ENCODE data around the gene DNAJC25.

Gene DNAJC25

DNA sequence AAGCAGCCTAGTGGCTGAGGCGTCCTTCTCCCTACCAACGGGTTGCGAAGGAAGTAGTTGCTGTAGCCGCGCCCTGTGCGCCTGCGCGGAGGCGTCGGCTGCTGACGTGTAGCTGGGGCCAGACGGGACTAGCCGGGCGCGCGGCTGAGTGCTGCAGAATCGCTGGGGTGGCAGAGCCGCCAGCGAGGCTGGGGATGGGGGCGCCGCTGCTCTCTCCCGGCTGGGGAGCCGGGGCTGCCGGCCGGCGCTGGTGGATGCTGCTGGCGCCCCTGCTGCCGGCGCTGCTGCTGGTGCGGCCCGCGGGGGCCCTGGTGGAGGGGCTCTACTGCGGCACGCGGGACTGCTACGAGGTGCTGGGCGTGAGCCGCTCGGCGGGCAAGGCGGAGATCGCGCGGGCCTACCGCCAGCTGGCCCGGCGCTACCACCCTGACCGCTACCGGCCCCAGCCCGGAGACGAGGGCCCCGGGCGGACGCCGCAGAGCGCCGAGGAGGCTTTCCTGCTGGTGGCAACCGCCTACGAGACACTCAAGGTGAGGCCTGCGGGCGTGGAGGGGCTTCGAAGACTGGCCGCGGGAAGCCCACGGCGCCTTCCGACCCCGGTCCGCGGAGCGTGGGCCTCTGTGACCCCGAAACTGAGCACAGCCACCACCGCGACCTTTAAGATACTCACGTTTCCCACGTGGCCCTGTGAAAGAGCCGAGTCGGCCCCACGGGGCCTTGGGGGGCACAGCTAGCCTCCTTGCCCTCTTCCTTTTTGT lies at the start of gene DNAJC25:
DNAJC25 (plus strand) TSS at position 121 of the 758 bp plus-strand sequence; CDS start at position 195, 74 bp downstream.
- Mint-ChIP-seq H3K4me1 (peaks cover 42% of the 10 kb centered on the region), H3K4me3 (peak within 1 kb of the TSS; percentile 94), H3K36me3 (peaks cover 30% of the 10 kb centered on the region), H3K9me3 (no peaks in the 10 kb centered on the region), H3K27ac (peak within 1 kb of the TSS; percentile 89)
- ATAC-seq (peak; percentile 98), DNase-seq (ENCODE audit: low spot score in 2 of 2) (peak; percentile 90 to 95)

DNA sequence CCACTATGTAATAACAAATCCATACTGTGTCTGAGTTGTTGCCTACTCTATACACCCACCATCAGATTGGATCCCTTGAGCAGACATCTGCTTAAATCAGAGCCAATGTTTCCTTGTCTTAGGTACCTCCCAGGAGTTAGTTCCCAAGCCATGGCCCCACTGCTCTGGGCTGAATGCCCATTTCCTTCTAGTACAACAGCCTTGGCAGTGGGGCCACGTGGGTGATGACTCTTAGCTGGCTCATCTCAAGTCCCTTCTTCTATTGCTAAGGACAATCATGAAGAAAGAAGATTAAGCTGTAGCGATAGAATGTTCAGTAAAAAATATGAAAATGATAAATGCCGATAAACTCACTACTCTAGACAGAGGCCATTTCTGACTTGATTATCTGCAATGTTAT lies 48.2 kb upstream of the DNAJC25 start:
- H3K4me3 Mint-ChIP-seq: no peak overlapping the region
- H3K27ac Mint-ChIP-seq: no peak overlapping the region
- no peak for ATAC-seq
- no peaks in the 10 kb centered on the region for H3K4me1 Mint-ChIP-seq
- H3K36me3 Mint-ChIP-seq: no peaks in the 10 kb centered on the region
- no peaks in the 10 kb centered on the region for H3K9me3 Mint-ChIP-seq
- DNase-seq (ENCODE audit: low spot score in 2 of 2): no peak

DNA sequence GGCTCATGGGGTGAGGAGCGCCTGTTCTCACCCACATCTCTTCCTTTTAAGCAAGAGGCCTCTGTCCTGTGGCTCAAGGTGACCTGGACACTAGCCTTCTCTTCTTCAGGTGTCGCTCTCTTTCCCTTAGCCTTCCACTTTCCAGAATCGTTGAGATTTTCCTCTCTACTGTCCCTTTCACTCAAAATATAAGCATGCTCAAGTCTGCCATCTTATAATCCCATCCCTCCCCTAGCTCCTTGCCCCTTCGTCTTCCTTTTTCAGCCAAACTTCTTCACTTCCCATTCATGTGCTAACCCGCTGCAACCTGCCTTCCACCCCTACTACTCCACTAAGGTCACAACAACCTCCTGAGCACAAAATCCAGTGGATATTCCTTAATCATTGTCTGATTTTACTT lies 44.8 kb upstream of the DNAJC25 start:
- Mint-ChIP-seq H3K4me3 (no peak overlapping the region), H3K36me3 (no peaks in the 10 kb centered on the region), H3K9me3 (no peaks in the 10 kb centered on the region), H3K27ac (no peak overlapping the region), H3K4me1 (no peaks in the 10 kb centered on the region)
- ATAC-seq: no peak
- DNase-seq (ENCODE audit: low spot score in 2 of 2): no peak

DNA sequence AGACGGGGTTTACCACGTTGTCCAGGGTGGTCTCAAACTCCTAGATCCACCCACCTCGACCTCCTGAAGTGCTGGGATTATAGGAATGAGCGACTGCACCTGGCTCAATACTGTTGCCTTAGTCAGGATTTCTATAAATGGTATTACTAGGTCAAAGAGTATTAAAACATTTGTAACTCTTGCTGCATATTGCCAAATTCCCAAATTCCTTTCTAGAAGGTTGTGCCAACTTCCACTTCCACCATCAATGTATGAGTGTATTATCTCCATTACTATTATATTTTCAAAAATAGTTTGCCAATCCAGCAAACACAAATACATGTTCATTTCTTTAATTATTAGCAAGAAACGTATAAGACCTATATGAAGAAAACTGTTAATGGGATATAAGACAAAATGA lies 42.3 kb upstream of the DNAJC25 start:
- DNase-seq (ENCODE audit: low spot score in 2 of 2) (no peak), ATAC-seq (no peak)
- Mint-ChIP-seq H3K9me3 (no peaks in the 10 kb centered on the region), H3K4me3 (no peak overlapping the region), H3K27ac (no peak overlapping the region), H3K36me3 (no peaks in the 10 kb centered on the region), H3K4me1 (no peaks in the 10 kb centered on the region)

DNA sequence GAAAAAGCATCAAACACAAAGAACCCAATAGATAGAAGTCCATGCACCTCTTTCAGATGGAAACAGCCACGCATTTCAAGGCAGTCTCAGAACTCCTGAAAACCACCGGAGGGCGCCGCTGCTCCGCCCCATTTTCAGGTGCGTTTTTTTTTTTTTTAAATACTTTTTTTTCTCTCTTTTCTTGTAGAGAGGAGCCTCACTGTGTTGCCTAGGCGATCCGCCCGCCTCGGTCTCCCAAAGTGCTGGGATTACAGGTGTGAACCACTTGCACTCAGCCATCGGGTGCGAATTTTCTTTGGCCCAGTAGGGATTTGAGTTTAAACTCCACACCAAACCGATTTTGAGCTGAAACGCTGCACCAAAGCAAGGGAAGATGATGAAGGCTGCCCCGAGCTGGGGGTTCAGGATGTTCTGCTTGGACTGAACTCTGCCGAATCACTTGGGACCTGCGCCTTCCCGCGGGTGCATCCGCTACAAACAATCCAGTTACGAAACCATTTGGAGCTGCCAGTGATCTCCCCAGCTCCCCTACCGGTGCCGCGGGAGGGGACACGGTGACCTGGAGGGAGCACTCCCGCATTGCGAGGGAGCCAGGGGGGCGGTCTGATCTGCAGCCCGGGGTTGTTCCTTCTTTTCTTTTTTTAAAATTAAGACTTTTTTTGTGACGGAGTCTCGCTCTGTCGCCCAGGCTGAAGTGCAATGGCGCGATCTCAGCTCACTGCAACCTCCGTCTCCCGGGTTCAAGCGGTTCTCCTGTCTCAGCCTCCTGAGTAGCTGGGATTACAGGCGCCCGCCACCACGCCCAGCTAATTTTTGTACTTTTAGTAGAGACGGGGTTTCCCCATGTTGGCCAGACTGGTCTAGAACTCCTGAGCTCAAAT lies 33.0 kb upstream of the DNAJC25 start:
- peak; percentile 6 to 62 for DNase-seq (ENCODE audit: low spot score in 2 of 2)
- Mint-ChIP-seq H3K9me3 (no peaks in the 10 kb centered on the region), H3K4me1 (peaks cover 27% of the 10 kb centered on the region), H3K4me3 (peak overlapping the region; percentile 82), H3K36me3 (no peaks in the 10 kb centered on the region), H3K27ac (no peak overlapping the region)
- peak; percentile 58 for ATAC-seq

DNA sequence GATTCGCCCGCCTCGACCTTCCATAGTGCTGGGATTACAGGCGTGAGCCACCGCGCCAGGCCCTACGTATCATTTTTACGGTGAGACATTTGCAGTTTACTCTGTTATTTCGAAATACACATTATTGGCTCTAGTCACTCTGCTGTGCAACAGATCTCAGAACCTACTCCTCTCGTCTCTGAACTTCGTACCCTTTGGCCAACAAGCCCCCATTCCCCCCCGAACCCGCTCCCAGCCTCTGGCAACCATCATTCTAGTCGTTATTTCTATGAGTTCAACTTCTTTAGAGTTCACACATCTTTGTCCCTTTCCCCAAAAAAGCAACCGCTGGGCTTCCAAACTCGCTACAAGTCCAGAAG lies 32.4 kb upstream of the DNAJC25 start:
- ATAC-seq: peak; percentile 5

DNA sequence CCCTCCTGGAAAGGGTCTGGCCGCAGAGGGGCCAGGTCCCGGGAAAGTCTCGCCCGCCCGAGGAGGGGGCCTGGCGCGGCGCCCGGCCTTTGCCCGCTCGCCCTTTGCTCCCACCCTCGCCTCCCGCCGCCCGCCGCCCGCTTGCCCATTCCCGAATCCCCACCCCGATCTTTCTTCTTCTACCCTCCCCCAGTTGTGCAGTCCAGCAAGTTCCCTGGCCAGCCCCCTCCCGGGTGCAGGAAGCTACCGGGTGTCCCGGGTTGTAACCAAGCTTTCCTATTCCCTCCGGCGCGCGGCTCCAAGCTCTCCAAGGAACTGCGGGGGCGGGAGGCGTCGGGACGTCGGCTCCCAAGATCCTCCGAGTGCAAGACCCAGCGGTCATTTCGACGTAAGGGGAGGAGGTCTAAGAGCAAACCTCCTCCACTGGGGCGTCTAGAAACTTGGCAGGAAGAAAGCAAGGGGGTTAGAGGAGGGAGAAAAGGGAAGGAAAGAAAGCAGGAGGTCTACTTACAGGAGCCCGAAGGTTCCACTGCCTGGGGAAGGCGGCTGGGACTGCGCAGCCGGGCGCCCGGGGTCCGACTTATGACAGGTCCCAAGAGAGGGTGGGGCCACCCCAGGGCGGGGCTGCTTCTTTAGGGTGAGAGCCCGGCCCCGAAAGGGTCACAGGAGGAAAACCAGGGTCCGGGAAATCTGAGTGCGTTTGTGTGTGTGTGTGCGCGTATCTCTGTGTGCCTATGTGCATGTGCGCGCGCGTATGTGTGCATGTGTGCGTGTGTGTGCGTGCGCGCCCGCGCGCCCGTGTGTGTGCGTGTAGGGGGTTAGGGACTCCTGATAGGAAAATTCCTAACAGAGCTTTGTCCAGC lies 31.8 kb upstream of the DNAJC25 start, which contains the start of gene PTGR1:
PTGR1 (minus strand) TSS at position 556 of the 863 bp plus-strand sequence. CDS start 2,225 bp downstream, outside the sequence.
- Mint-ChIP-seq H3K9me3 (no peaks in the 10 kb centered on the region), H3K4me3 (peak within 1 kb of the TSS; percentile 82), H3K4me1 (peaks cover 27% of the 10 kb centered on the region), H3K36me3 (no peaks in the 10 kb centered on the region), H3K27ac (peak within 1 kb of the TSS; percentile 56)
- ATAC-seq: peak; percentile 29
- DNase-seq (ENCODE audit: low spot score in 2 of 2): peak in 1 of 2 donors; percentile 49

More for the DNA sequence above, 32.4 kb upstream of the DNAJC25 start:
- peak overlapping the region; percentile 56 for H3K27ac Mint-ChIP-seq
- no peaks in the 10 kb centered on the region for H3K36me3 Mint-ChIP-seq
- H3K4me1 Mint-ChIP-seq: peaks cover 27% of the 10 kb centered on the region
- H3K4me3 Mint-ChIP-seq: peak overlapping the region; percentile 82
- H3K9me3 Mint-ChIP-seq: no peaks in the 10 kb centered on the region
- DNase-seq (ENCODE audit: low spot score in 2 of 2): peak in 1 of 2 donors; percentile 50

DNA sequence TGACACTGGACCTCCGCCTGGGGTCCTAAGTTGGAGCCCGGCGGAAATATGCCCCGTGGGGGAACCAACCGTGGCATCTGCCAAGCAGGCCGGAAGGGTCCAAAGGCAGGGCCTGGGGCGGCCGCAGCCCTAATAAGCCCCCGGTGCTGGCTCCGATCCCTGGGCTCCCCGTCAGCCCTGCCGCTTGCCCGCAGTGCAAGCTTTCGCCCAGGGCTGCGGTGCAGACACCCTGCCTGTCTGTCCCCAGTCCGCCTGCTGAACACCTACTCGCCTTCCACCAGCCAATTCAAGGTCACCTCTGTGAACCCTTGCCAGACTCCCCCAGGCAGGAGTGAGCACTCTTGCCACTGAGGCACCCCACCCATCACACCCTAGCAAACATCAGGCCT lies 31.2 kb upstream of the DNAJC25 start:
- no peaks in the 10 kb centered on the region for H3K9me3 Mint-ChIP-seq
- DNase-seq (ENCODE audit: low spot score in 2 of 2): no peak
- peak overlapping the region; percentile 82 for H3K4me3 Mint-ChIP-seq
- H3K36me3 Mint-ChIP-seq: no peaks in the 10 kb centered on the region
- H3K27ac Mint-ChIP-seq: no peak overlapping the region
- H3K4me1 Mint-ChIP-seq: peaks cover 27% of the 10 kb centered on the region
- no peak for ATAC-seq

DNA sequence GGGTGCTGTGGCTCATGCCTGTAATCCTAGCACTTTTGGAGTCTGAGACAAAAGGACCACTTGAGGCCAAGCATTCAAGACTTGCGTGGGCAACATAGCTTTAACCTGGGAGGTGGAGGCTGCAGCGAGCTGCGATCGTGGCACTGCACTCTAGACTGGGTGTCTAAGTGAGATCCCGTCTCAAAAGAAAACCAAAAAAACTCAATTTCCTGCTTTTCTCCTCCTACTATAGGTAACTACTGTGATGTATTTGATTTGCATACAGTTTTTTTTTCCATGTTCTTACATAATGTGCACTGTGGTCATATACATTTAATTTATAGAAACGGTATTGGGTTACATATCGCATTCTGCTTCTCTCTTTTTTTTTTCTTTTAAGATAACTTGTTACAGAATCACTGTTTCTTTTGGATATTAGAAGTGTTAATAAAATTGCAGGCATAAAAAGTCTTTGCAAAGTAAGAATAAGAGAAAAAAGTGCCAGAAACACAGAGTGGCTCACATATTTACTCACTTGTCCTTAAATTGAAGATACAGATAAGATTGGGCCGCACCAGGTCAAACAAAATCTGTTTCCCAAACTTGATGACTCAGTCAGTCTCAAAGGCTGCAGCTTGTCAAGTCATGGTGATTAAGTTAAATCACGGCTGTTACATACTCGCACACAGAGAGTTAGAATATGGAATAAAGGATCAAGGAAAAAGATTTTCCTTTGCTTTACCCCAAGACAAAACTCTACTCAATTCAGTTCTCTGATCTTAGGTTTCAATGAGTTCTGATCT lies 29.7 kb upstream of the DNAJC25 start:
- H3K4me3 Mint-ChIP-seq: no peak overlapping the region
- H3K36me3 Mint-ChIP-seq: no peaks in the 10 kb centered on the region
- H3K9me3 Mint-ChIP-seq: no peaks in the 10 kb centered on the region
- ATAC-seq (no peak), DNase-seq (ENCODE audit: low spot score in 2 of 2) (no peak)
- no peak overlapping the region for H3K27ac Mint-ChIP-seq
- H3K4me1 Mint-ChIP-seq: peaks cover 27% of the 10 kb centered on the region

DNA sequence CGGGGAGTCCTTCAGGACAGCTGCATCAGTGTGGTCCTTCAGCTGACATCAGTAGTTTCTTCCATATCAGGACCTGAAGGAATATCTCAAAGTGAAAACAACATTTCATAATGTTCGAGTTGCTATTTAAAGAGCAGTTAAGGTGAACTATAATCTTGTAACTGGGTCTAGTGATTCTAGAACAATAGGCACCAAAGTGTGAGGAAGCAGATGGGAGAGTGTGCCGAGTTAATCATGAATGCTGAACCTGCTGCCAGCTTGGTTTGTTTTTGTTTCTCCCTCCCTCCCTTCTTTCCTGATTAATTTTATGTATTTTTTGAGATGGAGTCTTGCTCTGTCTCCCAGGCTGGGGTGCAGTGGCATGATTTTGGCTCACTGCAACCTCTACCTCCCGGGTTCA lies 28.1 kb upstream of the DNAJC25 start:
- Mint-ChIP-seq H3K4me1 (peaks cover 20% of the 10 kb centered on the region), H3K36me3 (no peaks in the 10 kb centered on the region), H3K9me3 (no peaks in the 10 kb centered on the region), H3K4me3 (no peak overlapping the region), H3K27ac (no peak overlapping the region)
- no peak for ATAC-seq
- no peak for DNase-seq (ENCODE audit: low spot score in 2 of 2)

DNA sequence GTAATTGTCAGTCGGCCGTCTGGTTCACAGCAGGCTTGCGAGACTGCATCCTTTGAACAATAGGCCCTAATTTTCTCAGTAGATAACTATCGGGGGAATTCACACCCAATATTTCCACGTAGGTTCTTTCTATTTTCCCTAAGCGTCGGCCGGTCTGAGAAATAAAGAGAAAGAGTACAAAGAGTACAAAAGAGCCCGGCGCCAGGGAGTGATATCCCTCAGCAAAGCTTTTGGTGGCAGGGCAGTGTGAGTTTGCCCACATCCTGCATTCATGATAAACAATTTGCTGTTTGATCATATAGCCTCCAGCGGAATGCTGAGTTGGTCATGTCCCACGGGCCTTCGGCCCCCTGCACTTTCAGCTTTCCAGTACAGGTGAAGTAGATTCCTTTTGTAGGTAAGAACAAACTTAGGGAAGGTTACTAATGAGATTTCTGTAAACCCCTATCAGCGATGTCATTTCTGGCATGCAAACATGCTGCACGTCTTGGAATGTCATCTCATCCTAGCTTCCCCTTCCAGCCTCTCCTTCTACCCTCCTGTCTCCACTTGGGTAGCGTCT lies 27.0 kb upstream of the DNAJC25 start:
- Mint-ChIP-seq H3K9me3 (no peaks in the 10 kb centered on the region), H3K36me3 (no peaks in the 10 kb centered on the region), H3K27ac (no peak overlapping the region), H3K4me1 (peaks cover 9% of the 10 kb centered on the region), H3K4me3 (no peak overlapping the region)
- ATAC-seq: no peak
- DNase-seq (ENCODE audit: low spot score in 2 of 2): no peak

DNA sequence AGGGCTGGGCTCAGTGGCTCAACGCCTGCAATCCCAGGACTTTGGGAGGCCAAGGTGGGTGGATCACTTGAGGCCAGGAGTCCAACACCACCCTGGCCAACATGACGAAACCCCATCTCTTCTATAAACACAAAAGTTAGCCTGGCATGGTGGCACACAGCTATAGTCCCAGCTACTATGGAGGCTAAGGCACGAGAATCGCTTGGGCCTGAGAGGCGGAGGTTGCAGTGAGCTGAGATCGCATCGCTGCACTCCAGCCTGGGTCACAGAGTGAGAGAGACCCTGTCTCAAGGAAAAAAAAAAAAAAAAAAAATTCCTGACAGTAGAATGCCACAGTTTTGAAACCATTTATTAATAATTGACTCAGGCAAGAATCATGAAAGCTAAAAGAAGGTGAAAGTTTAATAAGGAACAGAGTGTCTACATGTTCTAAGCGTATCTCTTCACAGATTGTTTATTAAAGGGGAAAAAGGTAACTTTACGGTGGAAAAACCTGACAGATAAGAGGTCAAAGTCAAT lies 26.0 kb upstream of the DNAJC25 start:
- Mint-ChIP-seq H3K36me3 (no peaks in the 10 kb centered on the region), H3K27ac (no peak overlapping the region)

DNA sequence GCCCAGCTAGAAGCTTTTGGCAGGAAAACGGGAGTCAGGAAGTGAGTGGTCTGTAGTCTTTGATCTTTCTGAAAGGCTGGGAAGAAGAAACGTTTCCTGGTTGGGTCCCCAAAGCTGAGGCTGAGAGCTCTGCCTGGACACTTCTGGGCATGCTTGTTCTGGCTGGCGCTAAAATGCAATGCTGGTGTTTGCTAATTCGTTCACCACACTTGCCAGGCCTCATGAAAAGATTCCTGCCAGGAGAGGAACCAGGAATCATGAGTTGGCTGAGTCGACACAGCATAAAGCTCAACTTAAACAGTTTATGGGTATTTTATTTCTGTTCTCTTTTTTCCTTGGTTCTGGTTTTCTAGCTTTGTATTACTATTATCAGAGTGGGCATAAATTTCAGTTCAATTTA lies 21.0 kb upstream of the DNAJC25 start:
- H3K4me1 Mint-ChIP-seq: no peaks in the 10 kb centered on the region
- DNase-seq (ENCODE audit: low spot score in 2 of 2) (no peak), ATAC-seq (no peak)
- H3K27ac Mint-ChIP-seq: no peak overlapping the region
- H3K4me3 Mint-ChIP-seq: no peak overlapping the region
- no peaks in the 10 kb centered on the region for H3K9me3 Mint-ChIP-seq
- H3K36me3 Mint-ChIP-seq: no peaks in the 10 kb centered on the region

More for the DNA sequence above, 26.0 kb upstream of the DNAJC25 start:
- H3K4me1 Mint-ChIP-seq: no peaks in the 10 kb centered on the region
- ATAC-seq: no peak
- H3K9me3 Mint-ChIP-seq: no peaks in the 10 kb centered on the region
- no peak overlapping the region for H3K4me3 Mint-ChIP-seq
- DNase-seq (ENCODE audit: low spot score in 2 of 2): no peak

DNA sequence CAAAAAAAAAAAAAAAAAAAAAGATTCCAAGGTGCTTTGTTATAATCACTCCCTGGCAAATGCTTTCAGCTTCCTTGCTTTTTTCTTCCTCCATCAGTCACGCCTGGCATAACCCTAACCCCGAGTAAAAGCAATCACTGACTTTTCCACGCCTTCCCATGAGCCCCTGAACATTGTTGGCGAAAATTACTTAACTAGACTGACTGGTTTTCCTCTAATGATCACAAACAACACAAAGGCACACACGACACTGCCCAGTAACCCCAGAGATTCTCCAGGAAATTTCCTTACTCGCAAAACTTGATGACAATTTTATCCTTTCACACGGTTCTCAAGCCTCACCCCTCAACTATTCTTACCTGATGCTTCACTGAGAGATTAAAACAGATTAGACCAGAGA lies 20.3 kb upstream of the DNAJC25 start:
- H3K27ac Mint-ChIP-seq: no peak overlapping the region
- no peaks in the 10 kb centered on the region for H3K9me3 Mint-ChIP-seq
- H3K36me3 Mint-ChIP-seq: no peaks in the 10 kb centered on the region
- DNase-seq (ENCODE audit: low spot score in 2 of 2) (no peak), ATAC-seq (no peak)
- no peaks in the 10 kb centered on the region for H3K4me1 Mint-ChIP-seq
- H3K4me3 Mint-ChIP-seq: no peak overlapping the region
